Measurements from ENCODE around the gene PCBP3.

- TF ChIP-seq CTCF (IDR thresholded peaks at IDR 0.05; ENCODE audit: low read length) (no peak), EZH2 (optimal IDR thresholded peaks at IDR 0.05; ENCODE audit: low read depth, low read length) (no peak)
Measured at GRCh38 chr21:45634511-45635183, 8.9 kb upstream of the PCBP3 start.

Data from MM.1S (cell line).